Measurements from ENCODE around the gene DBNDD1. TPM values are rescaled to one million over a fixed set of nuclear protein-coding genes. Genes with fewer than 3 reads are reported as not detected.

Gene DBNDD1
- total RNA-seq, 1 donor from 2014 or later, result 24.0 TPM

DNA sequence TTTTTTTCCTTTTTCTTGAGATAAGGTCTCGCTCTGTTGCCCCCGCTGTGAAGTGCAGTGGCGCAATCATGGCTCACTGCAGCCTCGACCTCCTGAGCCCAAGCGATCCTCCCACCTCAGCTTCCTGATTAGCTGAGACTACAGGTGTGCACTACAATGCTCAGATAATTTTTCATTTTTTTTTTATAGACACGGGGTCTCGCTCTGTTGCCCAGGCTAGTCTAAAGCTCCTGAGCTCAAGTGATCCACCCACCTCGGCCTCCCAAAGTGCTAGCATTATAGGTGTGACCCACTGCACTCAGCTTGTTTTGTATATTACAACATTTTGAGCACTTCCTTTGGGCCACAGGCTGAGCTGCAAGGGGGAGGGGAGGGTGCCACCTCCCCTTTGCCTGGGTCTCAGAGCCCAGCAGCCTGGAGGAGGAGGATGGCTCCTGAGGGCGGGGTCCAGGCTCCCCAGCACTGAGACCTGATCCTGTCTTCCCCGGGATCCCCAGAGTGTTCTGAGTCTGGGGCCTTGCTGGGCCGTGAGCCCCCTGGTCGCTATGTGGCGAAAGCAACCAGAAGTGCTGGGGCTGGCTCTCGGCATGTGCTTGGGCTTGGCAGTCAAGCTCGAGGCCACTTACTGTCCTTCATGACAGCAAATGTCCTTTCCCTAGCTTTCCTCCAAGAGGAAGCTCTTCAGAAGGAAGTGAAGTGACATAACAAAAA lies 62.6 kb downstream of the DBNDD1 start:
- FAIRE-seq (no peak), DNase-seq (ENCODE audit: low read depth) (no peak)
- Histone ChIP-seq H3K27ac (ENCODE audit: low read depth, low read length) (no peak overlapping the region), H3K79me2 (ENCODE audit: insufficient read depth, low read length) (peaks cover 21% of the 10 kb centered on the region), H3K27me3 (ENCODE audit: insufficient read depth, low read length) (no peaks in the 10 kb centered on the region), H3K36me3 (ENCODE audit: insufficient read depth, low read length) (peaks cover 14% of the 10 kb centered on the region), H4K20me1 (ENCODE audit: insufficient read depth, low read length) (peaks cover 31% of the 10 kb centered on the region), H3K9ac (ENCODE audit: low read length) (no peak overlapping the region), H3K4me3 (ENCODE audit: insufficient read depth, low read depth, low read length) (no peak overlapping the region), H3K4me2 (ENCODE audit: low read length) (no peak overlapping the region), H2AFZ (ENCODE audit: low read depth, low read length) (no peak overlapping the region), H3K9me3 (ENCODE audit: insufficient read depth, low read depth, low read length) (no peaks in the 10 kb centered on the region), H3K4me1 (ENCODE audit: insufficient read depth, low read length) (no peaks in the 10 kb centered on the region)
- TF ChIP-seq, protein P1, sequence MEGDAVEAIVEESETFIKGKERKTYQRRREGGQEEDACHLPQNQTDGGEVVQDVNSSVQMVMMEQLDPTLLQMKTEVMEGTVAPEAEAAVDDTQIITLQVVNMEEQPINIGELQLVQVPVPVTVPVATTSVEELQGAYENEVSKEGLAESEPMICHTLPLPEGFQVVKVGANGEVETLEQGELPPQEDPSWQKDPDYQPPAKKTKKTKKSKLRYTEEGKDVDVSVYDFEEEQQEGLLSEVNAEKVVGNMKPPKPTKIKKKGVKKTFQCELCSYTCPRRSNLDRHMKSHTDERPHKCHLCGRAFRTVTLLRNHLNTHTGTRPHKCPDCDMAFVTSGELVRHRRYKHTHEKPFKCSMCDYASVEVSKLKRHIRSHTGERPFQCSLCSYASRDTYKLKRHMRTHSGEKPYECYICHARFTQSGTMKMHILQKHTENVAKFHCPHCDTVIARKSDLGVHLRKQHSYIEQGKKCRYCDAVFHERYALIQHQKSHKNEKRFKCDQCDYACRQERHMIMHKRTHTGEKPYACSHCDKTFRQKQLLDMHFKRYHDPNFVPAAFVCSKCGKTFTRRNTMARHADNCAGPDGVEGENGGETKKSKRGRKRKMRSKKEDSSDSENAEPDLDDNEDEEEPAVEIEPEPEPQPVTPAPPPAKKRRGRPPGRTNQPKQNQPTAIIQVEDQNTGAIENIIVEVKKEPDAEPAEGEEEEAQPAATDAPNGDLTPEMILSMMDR (IDR thresholded peaks at IDR 0.05; ENCODE audit: insufficient read depth, low read depth, low read length), result no peak
- TF ChIP-seq EZH2 (IDR thresholded peaks at IDR 0.05; ENCODE audit: insufficient read depth, low read length), result no peak
- Mint-ChIP-seq H3K4me1 (ENCODE audit: low read depth, unreplicated experiment) (peaks cover 4% of the 10 kb centered on the region), H3K36me3 (ENCODE audit: low read depth, unreplicated experiment) (peaks cover 28% of the 10 kb centered on the region), H3K4me3 (ENCODE audit: unreplicated experiment) (no peak overlapping the region), H3K27ac (ENCODE audit: unreplicated experiment) (peak overlapping the region; percentile 69), H3K9me3 (ENCODE audit: unreplicated experiment) (no peaks in the 10 kb centered on the region), H3K27me3 (ENCODE audit: low read depth, unreplicated experiment) (no peaks in the 10 kb centered on the region)

DNA sequence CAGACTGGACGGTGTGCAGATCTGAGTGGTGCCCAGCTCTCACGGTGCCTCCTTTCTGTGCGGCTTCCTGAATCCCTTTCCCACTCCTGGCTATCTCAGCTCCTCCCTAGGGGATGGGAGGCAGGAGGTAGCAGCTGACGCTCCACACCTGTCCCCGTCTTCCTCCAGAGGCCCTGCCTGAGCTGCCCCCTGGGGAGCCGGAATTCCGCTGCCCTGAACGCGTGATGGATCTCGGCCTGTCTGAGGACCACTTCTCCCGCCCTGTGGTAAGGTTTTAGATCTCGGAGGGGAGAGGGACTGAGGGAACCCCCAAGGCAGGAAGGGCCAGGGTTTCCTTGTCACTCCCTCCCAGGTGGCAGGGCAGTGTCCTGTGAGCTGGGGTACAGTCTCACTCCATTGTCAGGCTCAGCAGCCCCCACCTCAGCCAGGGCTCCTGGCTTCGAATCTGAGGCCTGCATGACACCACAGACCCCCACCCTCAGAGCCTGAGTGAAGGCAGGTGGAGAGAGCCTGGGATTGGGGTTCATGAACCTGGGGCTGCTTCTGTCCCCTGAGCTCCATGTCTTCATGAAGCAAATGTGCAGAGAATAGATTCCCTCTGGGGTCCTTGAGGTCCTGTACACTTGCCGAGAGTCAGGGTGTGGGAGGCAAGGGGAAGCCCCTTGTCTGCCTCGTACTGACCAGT lies 64.1 kb downstream of the DBNDD1 start:
- no peaks in the 10 kb centered on the region for H3K4me1 ChIP-seq (ENCODE audit: insufficient read depth, low read length)
- Mint-ChIP-seq H3K27ac (ENCODE audit: unreplicated experiment) (no peak overlapping the region), H3K9me3 (ENCODE audit: unreplicated experiment) (no peaks in the 10 kb centered on the region), H3K4me3 (ENCODE audit: unreplicated experiment) (no peak overlapping the region), H3K4me1 (ENCODE audit: low read depth, unreplicated experiment) (peaks cover 4% of the 10 kb centered on the region), H3K27me3 (ENCODE audit: low read depth, unreplicated experiment) (no peaks in the 10 kb centered on the region), H3K36me3 (ENCODE audit: low read depth, unreplicated experiment) (peaks cover 25% of the 10 kb centered on the region)
- H3K4me2 ChIP-seq (ENCODE audit: low read length), result no peak overlapping the region
- DNase-seq (ENCODE audit: low read depth) (no peak), FAIRE-seq (no peak)
- no peaks in the 10 kb centered on the region for H3K9me3 ChIP-seq (ENCODE audit: insufficient read depth, low read depth, low read length)
- peaks cover 14% of the 10 kb centered on the region for H3K36me3 ChIP-seq (ENCODE audit: insufficient read depth, low read length)
- no peaks in the 10 kb centered on the region for H3K27me3 ChIP-seq (ENCODE audit: insufficient read depth, low read length)
- H3K9ac ChIP-seq (ENCODE audit: low read length), result no peak overlapping the region
- H4K20me1 ChIP-seq (ENCODE audit: insufficient read depth, low read length), result peaks cover 36% of the 10 kb centered on the region
- no peak overlapping the region for H3K4me3 ChIP-seq (ENCODE audit: insufficient read depth, low read depth, low read length)
- H3K79me2 ChIP-seq (ENCODE audit: insufficient read depth, low read length), result peaks cover 25% of the 10 kb centered on the region
- no peak overlapping the region for H2AFZ ChIP-seq (ENCODE audit: low read depth, low read length)
- no peak for TF ChIP-seq EZH2 (IDR thresholded peaks at IDR 0.05; ENCODE audit: insufficient read depth, low read length)
- no peak overlapping the region for H3K27ac ChIP-seq (ENCODE audit: low read depth, low read length)

Other genes with a start within 250 kb of the DBNDD1 start
- gene FANCA, start 202.8 kb downstream of the DBNDD1 start, total RNA-seq, result 6.1 and 6.3 TPM in 2 replicates
- 2.6 and 3.2 TPM in 2 replicates for gene SPIRE2, start 191.0 kb downstream of the DBNDD1 start, total RNA-seq
- 187 and 193 TPM in 2 replicates for gene TCF25, start 145.9 kb downstream of the DBNDD1 start, total RNA-seq
- 8.4 and 9.2 TPM in 2 replicates for gene MC1R, start 100.6 kb downstream of the DBNDD1 start, total RNA-seq
- 360 and 459 TPM in 2 replicates for gene TUBB3, start 96.1 kb downstream of the DBNDD1 start, total RNA-seq
- 70.7 and 78.8 TPM in 2 replicates for gene DEF8, start 70.7 kb downstream of the DBNDD1 start, total RNA-seq
- gene PRDM7, start 57.9 kb upstream of the DBNDD1 start, total RNA-seq, result not detected in 2 replicates